Measurements from ENCODE around the gene AOC2.
"Not testable (repeated sequence)": the region's sequence is repeated elsewhere in the genome, so short reads cannot be mapped to it uniquely, and the experiment has no call there.

Gene AOC2

DNA sequence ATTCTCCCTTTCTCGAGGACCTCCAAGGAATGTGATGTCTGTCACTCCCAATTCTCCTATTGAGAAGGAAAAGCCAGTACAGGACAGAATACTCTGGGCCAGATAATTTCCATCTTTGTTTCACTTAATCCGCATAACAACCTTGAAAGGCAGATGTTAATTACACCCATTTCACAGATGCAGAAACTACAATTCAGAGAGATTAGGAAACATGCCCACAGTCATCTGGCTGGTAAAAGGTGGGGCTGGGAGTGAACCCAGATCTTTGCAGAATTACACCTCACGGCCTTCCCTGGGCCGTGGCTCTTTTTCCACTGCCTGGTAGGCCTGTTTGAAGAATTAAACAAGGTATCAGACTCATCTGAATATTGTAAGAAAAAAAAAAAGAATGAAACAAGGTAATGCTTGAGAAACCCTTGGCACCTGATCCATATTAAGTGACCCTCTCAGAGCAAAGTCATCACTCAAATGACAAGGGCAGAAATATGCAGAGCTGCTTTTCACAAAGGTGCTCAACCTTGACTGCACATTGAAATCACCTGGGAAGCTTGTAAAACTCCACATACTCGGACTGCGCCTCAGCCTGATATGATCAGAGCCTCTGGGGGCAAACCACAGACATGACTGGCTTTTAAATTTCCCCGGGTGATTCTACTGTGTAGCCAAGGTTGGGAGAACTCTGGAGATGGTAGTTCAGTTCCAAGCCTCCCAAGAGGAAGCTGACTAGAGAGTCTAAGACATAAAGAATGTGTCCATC is 39.6 kb downstream of the AOC2 start:
- DNase-seq: no peak

DNA sequence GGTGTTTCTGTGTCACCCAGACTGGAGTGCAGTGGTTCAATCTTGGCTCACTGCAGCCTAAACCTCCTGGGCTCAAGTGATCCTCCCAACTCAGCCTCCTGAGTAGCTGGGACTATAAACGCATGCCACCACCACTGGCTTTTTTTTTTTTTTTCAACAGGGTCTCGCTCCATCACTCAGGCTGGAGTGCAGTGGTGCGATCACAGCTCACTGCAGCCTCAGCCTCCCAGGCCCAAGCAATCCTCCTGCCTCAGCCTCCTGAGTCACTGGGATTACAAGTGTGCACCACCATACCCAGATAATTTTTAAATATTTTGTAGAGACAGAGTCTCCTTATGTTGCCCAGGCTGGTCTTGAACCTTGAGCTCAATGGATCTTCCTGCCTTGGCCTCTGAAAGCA is 41.4 kb downstream of the AOC2 start:
- not testable (repeated sequence) for DNase-seq

DNA sequence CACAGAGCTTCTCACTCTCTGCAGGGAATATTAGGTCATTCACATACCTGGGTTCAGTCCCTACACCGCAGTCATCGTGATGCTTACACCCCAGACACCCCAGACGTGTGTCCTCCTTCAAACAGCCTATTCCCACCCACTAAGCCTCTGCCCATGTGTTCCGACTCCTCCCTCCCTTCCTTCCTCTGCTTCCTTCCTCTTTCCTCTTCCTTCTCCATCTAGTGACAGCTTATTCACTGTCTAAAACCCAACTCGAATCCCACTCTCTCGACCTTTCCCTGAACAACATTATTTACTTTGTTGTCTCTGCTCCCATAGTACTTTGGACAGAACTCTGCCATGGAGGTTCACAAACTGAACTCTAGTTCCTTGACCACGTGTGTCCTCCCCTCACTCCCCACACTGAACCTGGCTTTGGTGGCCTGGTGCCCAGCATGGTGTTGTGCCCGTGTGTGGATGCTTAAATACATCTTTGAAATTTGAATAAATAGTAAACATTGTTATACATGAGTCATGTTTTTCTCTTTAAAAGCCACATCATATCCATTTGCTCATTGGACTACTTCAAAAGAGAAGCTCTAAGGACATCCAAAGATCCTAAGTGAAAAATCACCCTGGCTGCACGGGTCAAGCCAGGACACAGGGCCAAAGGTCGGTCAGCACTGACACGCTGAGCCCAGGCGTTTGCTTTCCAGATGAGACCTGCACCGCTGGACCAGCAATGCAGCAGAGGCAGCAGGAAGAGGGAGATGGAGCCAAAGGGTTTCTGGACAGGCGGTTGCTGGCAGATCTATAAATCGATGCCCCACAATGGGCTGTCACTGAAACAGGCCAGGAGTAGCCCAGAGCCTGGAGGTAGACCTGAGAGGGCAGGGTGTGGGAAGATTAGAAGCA is 42.1 kb downstream of the AOC2 start:
- no peak for DNase-seq

DNA sequence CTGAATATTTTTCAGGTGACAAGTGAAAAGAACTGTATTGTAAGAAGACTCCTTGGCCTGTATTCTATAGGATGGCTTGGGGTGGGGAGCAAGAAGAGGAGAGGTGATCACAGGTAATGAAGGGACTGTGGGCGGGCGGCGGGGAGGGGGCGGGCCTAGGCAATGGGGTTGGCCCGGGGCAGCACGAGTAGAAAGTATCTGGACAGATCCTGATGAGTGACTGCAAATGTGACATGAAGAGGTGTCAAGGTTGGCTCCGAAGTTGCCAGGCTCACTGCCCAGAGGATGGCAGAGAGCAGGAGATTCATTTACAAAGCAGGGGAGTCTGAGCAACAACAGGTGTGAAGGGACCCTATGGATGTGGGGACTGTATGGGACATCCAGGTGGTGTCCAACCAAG is 45.4 kb downstream of the AOC2 start:
- no peak for DNase-seq

DNA sequence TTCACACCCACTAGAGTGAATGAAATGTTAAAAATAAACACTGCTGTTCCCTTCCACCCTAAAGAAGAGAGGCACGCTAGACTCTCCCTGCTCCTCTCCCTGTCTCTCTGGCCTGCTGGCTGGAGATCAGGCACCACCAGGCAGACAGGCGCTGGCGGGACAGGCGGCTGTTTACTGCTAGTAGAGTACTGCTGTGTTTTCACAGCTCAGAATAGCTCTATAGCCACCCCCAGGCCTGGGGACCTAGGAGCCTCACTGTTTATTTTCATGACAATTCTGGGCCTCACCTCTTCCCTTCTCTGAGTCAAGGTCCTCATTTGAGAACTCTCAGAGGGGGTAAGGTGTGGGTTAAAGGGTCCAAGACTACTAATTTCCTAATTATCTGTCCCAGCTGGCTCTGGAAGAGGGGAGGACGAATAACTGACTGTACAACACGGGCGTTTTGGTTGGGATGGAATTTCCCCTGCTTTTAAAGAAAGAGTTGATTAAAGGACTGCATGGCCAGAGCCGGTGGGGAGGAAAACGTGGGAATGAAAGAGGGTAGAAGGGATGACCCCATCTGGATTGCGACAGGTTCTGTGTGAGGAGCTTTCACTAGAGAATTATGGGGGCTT is 47.3 kb downstream of the AOC2 start:
- DNase-seq: no peak

DNA sequence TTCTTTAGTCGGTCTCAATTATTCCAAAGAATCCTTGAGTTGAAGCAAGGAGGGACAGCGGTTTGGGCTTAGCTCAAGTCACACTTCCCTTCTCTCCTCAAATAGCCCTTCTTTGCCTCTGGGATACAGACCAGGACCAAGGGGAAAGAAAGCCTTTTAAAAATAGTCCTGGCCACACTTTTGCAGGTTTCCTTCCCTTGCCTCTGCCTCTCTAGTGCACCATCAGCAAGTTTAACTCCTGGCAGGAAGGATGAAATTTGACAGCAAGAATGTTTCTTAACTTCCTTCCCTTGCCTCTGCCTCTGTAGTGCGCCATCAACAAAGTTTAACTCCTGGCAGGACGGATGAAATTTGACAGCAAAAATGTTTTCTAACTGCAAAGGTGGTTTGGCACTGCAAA is 49.0 kb downstream of the AOC2 start:
- DNase-seq: no peak

DNA sequence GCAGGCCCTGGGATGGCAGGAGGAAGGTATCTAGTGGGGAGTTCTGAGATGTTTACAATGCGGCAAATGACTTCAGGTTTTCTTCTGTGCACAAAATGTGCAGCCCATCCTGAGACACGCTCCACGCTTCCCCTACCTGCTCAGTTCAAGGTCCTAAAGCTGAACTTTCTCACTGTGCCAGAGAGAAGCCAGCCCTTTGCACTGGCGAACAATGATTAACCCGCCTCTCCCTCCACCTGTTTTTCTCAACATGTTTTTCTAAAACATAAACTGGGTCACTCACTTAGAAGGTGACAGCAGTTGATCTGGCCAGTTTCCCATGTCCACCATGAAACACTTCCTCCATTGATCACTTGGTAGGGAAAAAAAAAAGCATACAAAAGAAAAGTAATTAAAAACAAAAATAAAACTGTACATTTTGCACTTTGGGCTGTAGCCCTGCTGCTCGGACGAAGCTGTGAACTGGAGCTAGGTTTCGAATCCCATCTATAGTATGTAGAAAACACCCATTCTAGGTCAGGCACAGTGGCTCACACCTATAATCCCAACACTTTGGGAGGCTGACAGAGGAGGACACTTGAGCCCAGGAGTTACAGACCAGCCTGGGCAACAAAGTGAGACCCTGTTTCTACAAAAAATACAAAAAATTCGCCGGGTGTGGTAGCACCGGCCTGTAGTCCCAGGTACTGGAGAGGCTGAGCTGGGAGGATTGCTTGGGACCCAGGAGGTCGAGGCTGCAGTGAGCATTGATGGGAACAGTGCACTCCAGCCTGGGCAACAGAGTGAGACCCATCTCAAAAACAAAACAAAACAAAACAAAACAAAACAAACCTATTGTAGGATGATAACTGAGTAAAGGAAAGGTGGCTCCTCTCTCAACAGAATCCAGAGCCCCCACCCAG is 50.2 kb downstream of the AOC2 start:
- no peak for DNase-seq

DNA sequence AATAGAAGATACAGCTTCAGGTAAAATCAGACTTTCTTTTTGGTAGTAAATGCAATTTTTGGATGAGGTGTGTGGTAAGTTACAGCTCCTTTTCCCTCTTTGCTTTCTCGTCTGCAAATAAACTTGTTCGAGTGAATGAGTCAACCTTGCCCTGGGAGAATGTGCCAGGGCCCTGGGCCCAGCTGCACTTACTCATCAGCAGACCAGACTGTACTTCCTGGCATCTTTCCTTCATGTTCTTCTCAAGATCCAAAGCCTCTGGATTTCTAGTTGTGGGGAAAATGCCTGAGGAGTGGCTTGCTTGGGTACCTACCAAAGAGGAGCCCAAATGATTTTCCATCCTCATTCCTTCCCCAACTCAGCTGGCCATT is 50.8 kb downstream of the AOC2 start:
- no peak for DNase-seq

DNA sequence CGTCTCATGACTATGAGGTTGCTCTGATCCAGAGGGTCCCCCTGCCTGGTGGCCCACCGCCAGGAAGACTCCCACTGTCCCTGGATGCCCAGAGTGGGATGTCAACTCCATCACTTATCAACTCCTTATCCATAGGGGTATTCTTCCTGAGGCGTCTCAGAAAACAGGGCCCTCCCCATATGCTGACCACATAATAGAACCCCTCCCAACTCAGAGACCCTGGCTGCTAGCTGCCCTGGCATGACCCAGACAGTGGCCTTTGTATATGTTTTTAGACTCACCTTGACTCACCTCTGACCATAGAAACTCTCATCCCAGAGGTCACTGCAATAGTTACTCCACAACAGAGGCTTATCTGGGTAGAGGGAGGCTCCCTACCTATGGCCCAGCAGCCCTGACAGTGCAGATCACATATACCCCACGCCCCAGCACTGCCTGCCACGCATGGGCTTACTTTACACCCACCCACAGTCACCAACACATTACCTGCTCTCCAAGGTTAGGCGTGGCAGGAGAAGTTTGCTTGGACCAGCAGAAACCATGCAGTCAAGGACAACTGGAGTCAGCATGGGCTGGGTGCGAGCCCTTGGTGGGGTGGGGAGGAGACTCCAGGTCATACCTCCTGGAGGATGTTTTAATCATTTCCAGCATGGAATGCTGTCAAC is 53.9 kb downstream of the AOC2 start:
- DNase-seq: no peak

DNA sequence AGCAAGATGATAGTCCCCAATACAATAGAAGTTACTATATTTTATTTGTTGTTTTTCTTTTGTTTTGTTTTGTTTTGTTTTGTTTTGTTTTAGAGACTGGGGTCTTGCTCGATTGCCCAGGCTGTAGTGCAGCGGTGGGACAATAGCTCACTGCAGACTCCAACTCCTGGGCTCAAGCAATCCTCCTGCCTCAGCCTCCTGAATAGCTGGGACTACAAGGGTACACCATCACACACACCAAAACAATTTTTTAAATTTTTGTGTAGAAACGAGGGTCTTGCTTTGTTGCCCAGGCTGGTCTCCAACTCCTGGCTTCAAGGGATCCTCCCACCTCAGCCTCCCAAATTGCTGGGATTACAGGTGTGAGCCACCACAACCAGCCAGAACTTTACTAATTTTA is 55.6 kb downstream of the AOC2 start:
- DNase-seq: not testable (repeated sequence)
